ENCODE results near the gene CDK2AP2. TPM values are rescaled to one million over a fixed set of nuclear protein-coding genes. Genes with fewer than 3 reads are reported as not detected.

CDK2AP2 gene
- total and polyA plus RNA-seq, 10 of the 15 experiments (the other 5 are each of a cell fraction or from before 2014, with no cell fraction given), result 8.0 to 177 (median 40.9) TPM

GRCh38 chr11:67497656-67498291 is 10.2 kb downstream of the CDK2AP2 start:
- H3K4me1 ChIP-seq (ENCODE audit: control insufficient read depth, insufficient read depth, low read length), result no peaks in the 10 kb centered on the region; the same call in 1 of the 2 replicates
- ChIA-PET POLR2A (no interaction called here), RAD21 (ENCODE audit: unreplicated experiment) (no interaction called here), CTCF (no interaction called here), SMC1A (ENCODE audit: uncharacterized antibody, unreplicated experiment) (no interaction called here)
- H3K9me3 ChIP-seq (replicated peaks; ENCODE audit: control insufficient read depth, insufficient read depth, low read length), result no peaks in the 10 kb centered on the region
- WGBS (ENCODE audit: insufficient coverage, insufficient replicate concordance, low lambda C conversion rate, missing lambda C conversion rate), result 90% methylated on average over 21 of the region's 21 CpGs
- no peaks in the 10 kb centered on the region for H3K27me3 ChIP-seq (replicated peaks in 1 of 2; ENCODE audit: control insufficient read depth in 2 of 2, insufficient read depth in 2 of 2, low read length in 1 of 2)
- TF ChIP-seq, protein P1, sequence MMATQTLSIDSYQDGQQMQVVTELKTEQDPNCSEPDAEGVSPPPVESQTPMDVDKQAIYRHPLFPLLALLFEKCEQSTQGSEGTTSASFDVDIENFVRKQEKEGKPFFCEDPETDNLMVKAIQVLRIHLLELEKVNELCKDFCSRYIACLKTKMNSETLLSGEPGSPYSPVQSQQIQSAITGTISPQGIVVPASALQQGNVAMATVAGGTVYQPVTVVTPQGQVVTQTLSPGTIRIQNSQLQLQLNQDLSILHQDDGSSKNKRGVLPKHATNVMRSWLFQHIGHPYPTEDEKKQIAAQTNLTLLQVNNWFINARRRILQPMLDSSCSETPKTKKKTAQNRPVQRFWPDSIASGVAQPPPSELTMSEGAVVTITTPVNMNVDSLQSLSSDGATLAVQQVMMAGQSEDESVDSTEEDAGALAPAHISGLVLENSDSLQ (IDR thresholded peaks at IDR 0.05), result no peak
- TF ChIP-seq ELK1 (IDR thresholded peaks at IDR 0.05; ENCODE audit: low read depth, low read length) (no peak), BCLAF1 (IDR thresholded peaks at IDR 0.05) (no peak), KLF5 (IDR thresholded peaks at IDR 0.05; ENCODE audit: partially characterized antibody) (no peak), IKZF2 (IDR thresholded peaks at IDR 0.05) (no peak), MEF2A (IDR thresholded peaks at IDR 0.05; ENCODE audit: insufficient read depth, low read depth, low read length) (no peak), JUND (IDR thresholded peaks at IDR 0.05; ENCODE audit: low read depth, low read length) (no peak), SIX5 (IDR thresholded peaks at IDR 0.05; ENCODE audit: low read depth, low read length, severe bottlenecking) (no peak), ZSCAN29 (IDR thresholded peaks at IDR 0.05) (no peak), STAT3 (IDR thresholded peaks at IDR 0.05; ENCODE audit: low read depth, low read length) (no peak), ZNF207 (IDR thresholded peaks at IDR 0.05; ENCODE audit: borderline replicate concordance) (no peak), RBBP5 (conservative IDR thresholded peaks at IDR 0.05) (no peak), LARP7 (IDR thresholded peaks at IDR 0.05) (no peak)
- TF ChIP-seq, protein P2, sequence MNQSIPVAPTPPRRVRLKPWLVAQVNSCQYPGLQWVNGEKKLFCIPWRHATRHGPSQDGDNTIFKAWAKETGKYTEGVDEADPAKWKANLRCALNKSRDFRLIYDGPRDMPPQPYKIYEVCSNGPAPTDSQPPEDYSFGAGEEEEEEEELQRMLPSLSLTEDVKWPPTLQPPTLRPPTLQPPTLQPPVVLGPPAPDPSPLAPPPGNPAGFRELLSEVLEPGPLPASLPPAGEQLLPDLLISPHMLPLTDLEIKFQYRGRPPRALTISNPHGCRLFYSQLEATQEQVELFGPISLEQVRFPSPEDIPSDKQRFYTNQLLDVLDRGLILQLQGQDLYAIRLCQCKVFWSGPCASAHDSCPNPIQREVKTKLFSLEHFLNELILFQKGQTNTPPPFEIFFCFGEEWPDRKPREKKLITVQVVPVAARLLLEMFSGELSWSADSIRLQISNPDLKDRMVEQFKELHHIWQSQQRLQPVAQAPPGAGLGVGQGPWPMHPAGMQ (IDR thresholded peaks at IDR 0.05; ENCODE audit: borderline replicate concordance), result no peak
- intact Hi-C loops (cut with micrococcal nuclease; ENCODE audit: unreplicated experiment) (no loop called here), in situ Hi-C loops (cut with MboI) (no loop called here)
- H3K79me2 ChIP-seq (ENCODE audit: control insufficient read depth, insufficient read depth, low read length), result no peaks in the 10 kb centered on the region
- H3K4me3 ChIP-seq, result no peak overlapping the region
- ATAC-seq (no peak), FAIRE-seq (no peak), DNase-seq (ENCODE audit: low read depth, low spot score) (no peak)
- H3K4me2 ChIP-seq (ENCODE audit: control insufficient read depth, insufficient read depth), result no peak overlapping the region
- no peaks in the 10 kb centered on the region; the same call in 1 of the 2 replicates for H4K20me1 ChIP-seq (ENCODE audit: control insufficient read depth, insufficient read depth)
- no peak overlapping the region for H2AFZ ChIP-seq (ENCODE audit: control insufficient read depth, low read depth, low read length)
- no peak overlapping the region for H3K9ac ChIP-seq (ENCODE audit: control insufficient read depth, insufficient read depth, low read length)
- BruUV-seq (replicated peaks), result no TSS peak
- no peak overlapping the region for H3K27ac ChIP-seq (ENCODE audit: control insufficient read depth, insufficient read depth)
- peaks cover 0 to 10% of the 10 kb centered on the region in 2 experiments; a peak in 3 of 4 replicates for H3K36me3 ChIP-seq (ENCODE audit: control insufficient read depth in 2 of 2, insufficient read depth in 2 of 2, low read length in 1 of 2)

Data from GM12878 (cell line).